H9 (cell line): Measurements from ENCODE around the gene MAGI3. TPM values are rescaled to one million over a fixed set of nuclear protein-coding genes. Genes with fewer than 3 reads are reported as not detected.

ENCODE experiments used
- DNase-seq: peaks from one replicate; pipeline ENCODE4 v3.0.0-alpha.2; 2017
- H2AFZ ChIP-seq: one replicate; pipeline ENCODE4 v1.6.1; 2013; ENCODE audit warnings: mild to moderate bottlenecking, low read length, control low read depth, moderate library complexity
- H2AK5ac ChIP-seq: 2 replicates; pipeline ENCODE4 v1.6.1; 2013; ENCODE audit warnings: low read length, control low read depth, mixed read lengths; ENCODE audit not compliant: insufficient read length
- H2BK120ac ChIP-seq: one replicate; pipeline ENCODE4 v1.6.1; 2013; ENCODE audit warnings: low read depth, mild to moderate bottlenecking, low read length, control low read depth, inconsistent platforms; ENCODE audit not compliant: poor library complexity, severe bottlenecking
- H2BK12ac ChIP-seq: 2 replicates; pipeline ENCODE4 v1.6.1; 2013; ENCODE audit warnings: low read length, control low read depth, mixed read lengths, low read depth; ENCODE audit not compliant: insufficient read length
- H2BK15ac ChIP-seq: 2 replicates; pipeline ENCODE4 v1.6.1; 2013; ENCODE audit warnings: low read depth, low read length, control low read depth
- H2BK20ac ChIP-seq: one replicate; pipeline ENCODE4 v1.6.1; 2013; ENCODE audit warnings: low read depth, mild to moderate bottlenecking, low read length, control low read depth, inconsistent platforms; ENCODE audit not compliant: poor library complexity, severe bottlenecking
- H2BK5ac ChIP-seq: 2 replicates; pipeline ENCODE4 v1.6.1; 2013; ENCODE audit warnings: low read length, control low read depth, mixed read lengths; ENCODE audit not compliant: insufficient read length
- H3K14ac ChIP-seq: 2 replicates; pipeline ENCODE4 v1.6.1; 2013; ENCODE audit warnings: low read length, control low read depth; ENCODE audit not compliant: insufficient read depth
- H3K18ac ChIP-seq: 2 replicates; pipeline ENCODE4 v1.6.1; 2013; ENCODE audit warnings: low read depth, mild to moderate bottlenecking, mixed read lengths, low read length, control low read depth; ENCODE audit not compliant: insufficient read length
- H3K23ac ChIP-seq: 2 replicates; pipeline ENCODE4 v1.6.1; 2013; ENCODE audit warnings: low read length, control low read depth, mixed read lengths, low read depth; ENCODE audit not compliant: insufficient read length
- H3K23me2 ChIP-seq: 2 replicates; pipeline ENCODE4 v1.6.1; 2013; ENCODE audit warnings: low read depth, mild to moderate bottlenecking, mixed read lengths, low read length, control low read depth; ENCODE audit not compliant: insufficient read length, poor library complexity, severe bottlenecking
- H3K27ac ChIP-seq: 2 replicates; pipeline ENCODE4 v1.5.1; 2013; ENCODE audit warnings: low read length, control low read depth, mixed read lengths, low read depth; ENCODE audit not compliant: insufficient read length
- H3K27me3 ChIP-seq: 2 replicates; pipeline ENCODE4 v1.6.1; 2013; ENCODE audit warnings: low read length, control low read depth, inconsistent platforms; ENCODE audit not compliant: insufficient read depth
- H3K4ac ChIP-seq: 2 replicates; pipeline ENCODE4 v1.6.1; 2013; ENCODE audit warnings: low read depth, mild to moderate bottlenecking, control low read depth, inconsistent platforms, low read length, moderate library complexity
- H3K4me1 ChIP-seq: 2 replicates; pipeline ENCODE4 v1.6.1; 2013; ENCODE audit warnings: low read length, control low read depth, inconsistent platforms; ENCODE audit not compliant: insufficient read depth
- H3K4me2 ChIP-seq: 2 replicates; pipeline ENCODE4 v1.6.1; 2013; ENCODE audit warnings: low read length, control low read depth, mixed read lengths; ENCODE audit not compliant: insufficient read length, insufficient read depth
- H3K56ac ChIP-seq: 2 replicates; pipeline ENCODE4 v1.6.1; 2013; ENCODE audit warnings: low read depth, mild to moderate bottlenecking, mixed read lengths, low read length, control low read depth; ENCODE audit not compliant: insufficient read length
- H3K79me1 ChIP-seq: 2 replicates; pipeline ENCODE4 v1.6.1; 2013; ENCODE audit warnings: low read depth, mild to moderate bottlenecking, moderate library complexity, low read length, control low read depth, inconsistent platforms; ENCODE audit not compliant: insufficient read depth, poor library complexity, severe bottlenecking
- H3K79me2 ChIP-seq: 2 replicates; pipeline ENCODE4 v1.6.1; 2013; ENCODE audit warnings: low read length, control low read depth, inconsistent platforms; ENCODE audit not compliant: insufficient read depth
- H3K9ac ChIP-seq: 2 replicates; pipeline ENCODE4 v1.6.1; 2013; ENCODE audit warnings: low read length, control low read depth, mixed read lengths; ENCODE audit not compliant: insufficient read length; ENCODE audit errors: extremely low read depth
- H3K9me3 ChIP-seq: one replicate; pipeline ENCODE4 v1.6.1; 2013; ENCODE audit warnings: low read depth, low read length, inconsistent platforms; ENCODE audit not compliant: control insufficient read depth
- H3T11ph ChIP-seq: one replicate; pipeline ENCODE4 v1.6.1; 2013; ENCODE audit warnings: mild to moderate bottlenecking, low read length, control low read depth, inconsistent platforms
- H4K20me1 ChIP-seq: one replicate; pipeline ENCODE4 v1.6.1; 2013; ENCODE audit not compliant: control insufficient read depth, insufficient read length, insufficient read depth
- H4K5ac ChIP-seq: 2 replicates; pipeline ENCODE4 v1.6.1; 2013; ENCODE audit warnings: low read depth, mild to moderate bottlenecking, mixed read lengths, low read length, control low read depth; ENCODE audit not compliant: insufficient read length
- H4K8ac ChIP-seq: replicated peaks from 2 replicates; pipeline ENCODE4 v1.6.1; 2013; ENCODE audit warnings: low read length, control low read depth, mixed read lengths, low read depth; ENCODE audit not compliant: insufficient read length
- H4K91ac ChIP-seq: 2 replicates; pipeline ENCODE4 v1.6.1; 2013; ENCODE audit warnings: low read depth, mild to moderate bottlenecking, moderate library complexity, mixed read lengths, low read length, control low read depth; ENCODE audit not compliant: insufficient read length
- H3K27ac Mint-ChIP-seq, 3 experiments: 2 replicates in 2 of 3; 3 replicates in 1 of 3; pipeline ENCODE4 v1.8.0; 2020 to 2021; ENCODE audit warnings: mixed read lengths in 3 of 3, mild to moderate bottlenecking in 1 of 3, moderate library complexity in 1 of 3
- H3K27me3 Mint-ChIP-seq: 2 replicates; pipeline ENCODE4 v1.8.0; 2021; ENCODE audit warnings: low read depth, mild to moderate bottlenecking, moderate library complexity, mixed read lengths
- H3K36me3 Mint-ChIP-seq, 3 experiments: 2 replicates in 2 of 3; 3 replicates in 1 of 3; pipeline ENCODE4 v1.8.0; 2020 to 2021; ENCODE audit warnings: low read depth in 3 of 3, mixed read lengths in 3 of 3; ENCODE audit not compliant: insufficient read depth in 1 of 3
- H3K4me1 Mint-ChIP-seq, 2 experiments: 2 replicates each; pipeline ENCODE4 v1.8.0; 2020; ENCODE audit warnings: mixed read lengths in 2 of 2
- H3K4me3 Mint-ChIP-seq, 2 experiments: 2 replicates in 1 of 2; 3 replicates in 1 of 2; pipeline ENCODE4 v1.8.0; 2020 to 2021; ENCODE audit warnings: mild to moderate bottlenecking in 2 of 2, mixed read lengths in 2 of 2, moderate library complexity in 1 of 2
- H3K9me3 Mint-ChIP-seq, 2 experiments: 2 replicates in 1 of 2; 3 replicates in 1 of 2; pipeline ENCODE4 v1.8.0; 2020; ENCODE audit warnings: mild to moderate bottlenecking in 2 of 2, mixed read lengths in 2 of 2, moderate library complexity in 1 of 2
- WGBS: extraction: QIAGEN DNeasy Blood & Tissue Kit; methylation state at CpG from one replicate; pipeline ENCODE4 v1.1.7; 2013; ENCODE audit warnings: missing lambda C conversion rate, low lambda C conversion rate, mixed read lengths; ENCODE audit not compliant: insufficient read length; ENCODE audit errors: extremely low coverage; 5-methylcytosine and 5-hydroxymethylcytosine counted together
- total RNA-seq: library from RNA; stranded (reverse); gene quantifications from 2 replicates; pipeline ENCODE4 v1.2.1, GENCODE V29; 2021
- TF ChIP-seq, protein P1 (sequence below): fragments of 200-600 bp; sonication (generic); conservative IDR thresholded peaks from 3 replicates; pipeline ENCODE4 v1.8.0; 2021; ENCODE audit warnings: antibody characterized with exemption, mild to moderate bottlenecking

The MAGI3 gene
- total RNA-seq, 1 experiment from 2014 or later: 8.2 TPM

DNA sequence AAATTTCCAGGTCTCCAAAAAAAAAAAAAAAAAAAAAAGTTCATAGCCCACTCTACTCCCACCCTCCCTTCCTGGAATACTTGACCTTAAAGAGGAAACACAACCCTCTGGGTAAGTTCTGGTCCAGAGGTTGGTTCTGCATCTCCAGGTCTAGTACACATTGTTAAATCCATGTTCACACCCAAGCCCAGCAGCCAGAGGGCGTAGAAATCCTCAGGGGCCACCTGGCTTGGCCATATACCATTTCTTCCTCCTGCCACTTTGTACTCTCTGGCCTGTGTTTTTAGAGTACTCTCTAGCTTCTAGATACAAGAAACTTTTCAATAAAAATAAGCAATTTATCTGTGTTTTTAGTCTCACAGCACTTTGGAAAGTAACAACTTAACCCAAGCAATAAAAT lies 279.7 kb downstream of the MAGI3 start:
- no peak overlapping the region for H4K8ac ChIP-seq
- no peak overlapping the region for H3K4me2 ChIP-seq
- H4K91ac ChIP-seq: no peak overlapping the region
- no peaks in the 10 kb centered on the region for H4K20me1 ChIP-seq
- H3K56ac ChIP-seq: no peak overlapping the region
- H3K27ac Mint-ChIP-seq: no peak overlapping the region; a peak in 1 of 7 replicates
- TF ChIP-seq, protein P1, sequence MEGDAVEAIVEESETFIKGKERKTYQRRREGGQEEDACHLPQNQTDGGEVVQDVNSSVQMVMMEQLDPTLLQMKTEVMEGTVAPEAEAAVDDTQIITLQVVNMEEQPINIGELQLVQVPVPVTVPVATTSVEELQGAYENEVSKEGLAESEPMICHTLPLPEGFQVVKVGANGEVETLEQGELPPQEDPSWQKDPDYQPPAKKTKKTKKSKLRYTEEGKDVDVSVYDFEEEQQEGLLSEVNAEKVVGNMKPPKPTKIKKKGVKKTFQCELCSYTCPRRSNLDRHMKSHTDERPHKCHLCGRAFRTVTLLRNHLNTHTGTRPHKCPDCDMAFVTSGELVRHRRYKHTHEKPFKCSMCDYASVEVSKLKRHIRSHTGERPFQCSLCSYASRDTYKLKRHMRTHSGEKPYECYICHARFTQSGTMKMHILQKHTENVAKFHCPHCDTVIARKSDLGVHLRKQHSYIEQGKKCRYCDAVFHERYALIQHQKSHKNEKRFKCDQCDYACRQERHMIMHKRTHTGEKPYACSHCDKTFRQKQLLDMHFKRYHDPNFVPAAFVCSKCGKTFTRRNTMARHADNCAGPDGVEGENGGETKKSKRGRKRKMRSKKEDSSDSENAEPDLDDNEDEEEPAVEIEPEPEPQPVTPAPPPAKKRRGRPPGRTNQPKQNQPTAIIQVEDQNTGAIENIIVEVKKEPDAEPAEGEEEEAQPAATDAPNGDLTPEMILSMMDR: no peak; the same call in 2 of the 3 replicates
- no peak overlapping the region for H4K5ac ChIP-seq
- DNase-seq: no peak
- H3K18ac ChIP-seq: no peak overlapping the region
- H3K79me2 ChIP-seq: no peaks in the 10 kb centered on the region
- no CpG with 5 or more reads among the region's 1 CpG for WGBS
- H3K9ac ChIP-seq: no peak overlapping the region
- H3K27me3 Mint-ChIP-seq: no peaks in the 10 kb centered on the region
- H3K23me2 ChIP-seq: no peaks in the 10 kb centered on the region
- no peak overlapping the region for H2AFZ ChIP-seq
- H3K9me3 ChIP-seq: no peaks in the 10 kb centered on the region
- no peaks in the 10 kb centered on the region for H3K4me1 ChIP-seq
- no peak overlapping the region for H2BK20ac ChIP-seq
- no peak overlapping the region for H3K4me3 Mint-ChIP-seq
- H3K4ac ChIP-seq: no peak overlapping the region
- no peak overlapping the region for H2BK120ac ChIP-seq
- no peak overlapping the region for H3K27ac ChIP-seq
- H3K79me1 ChIP-seq: no peaks in the 10 kb centered on the region
- H2BK5ac ChIP-seq: no peak overlapping the region
- H3T11ph ChIP-seq: no peak overlapping the region
- H3K36me3 Mint-ChIP-seq: peaks cover 0 to 4% (median 0%) of the 10 kb centered on the region in 3 experiments; a peak in 2 of 7 replicates
- no peak overlapping the region for H2AK5ac ChIP-seq
- no peak overlapping the region for H3K14ac ChIP-seq
- H2BK15ac ChIP-seq: no peak overlapping the region
- no peak overlapping the region for H2BK12ac ChIP-seq
- no peaks in the 10 kb centered on the region for H3K4me1 Mint-ChIP-seq
- H3K9me3 Mint-ChIP-seq: no peaks in the 10 kb centered on the region
- no peaks in the 10 kb centered on the region for H3K27me3 ChIP-seq
- no peak overlapping the region for H3K23ac ChIP-seq
